ENCODE measurements around the gene GM2A. TPM values are rescaled to one million over a fixed set of nuclear protein-coding genes. Genes with fewer than 3 reads are reported as not detected.
"Not testable (repeated sequence)": the region's sequence is repeated elsewhere in the genome, so short reads cannot be mapped to it uniquely, and the experiment has no call there.

The GM2A gene
- polyA plus RNA-seq, 3 donors: 28.3 to 29.8 (median 28.4) TPM

DNA sequence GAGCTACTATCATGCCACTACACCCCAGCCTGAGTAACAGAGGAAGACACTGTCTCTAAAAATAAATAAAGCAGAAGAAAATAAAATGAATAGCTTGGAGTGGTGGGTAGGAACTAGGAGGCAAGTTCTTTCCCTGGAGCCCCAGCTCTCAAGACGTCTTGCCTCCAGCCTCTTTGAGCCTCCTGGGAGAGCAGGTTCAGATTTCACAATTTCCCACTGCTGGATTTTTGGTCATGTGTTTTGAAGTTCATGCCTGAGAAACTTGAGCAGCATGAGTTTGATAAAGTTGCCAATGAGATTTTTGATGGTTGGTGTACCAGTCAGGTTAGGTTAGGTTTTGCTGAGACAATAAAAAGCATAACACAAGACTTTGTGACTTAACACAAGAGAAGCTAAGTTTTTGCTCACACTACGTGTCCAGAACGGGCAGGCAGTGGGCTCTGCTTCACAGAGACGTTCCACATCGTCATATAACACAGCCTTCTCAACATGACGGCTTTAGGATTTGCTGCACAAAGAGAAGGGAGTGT is 25.0 kb upstream of the GM2A start:
- no peak for DNase-seq (ENCODE audit: low read depth in 3 of 3, low spot score in 2 of 3)

DNA sequence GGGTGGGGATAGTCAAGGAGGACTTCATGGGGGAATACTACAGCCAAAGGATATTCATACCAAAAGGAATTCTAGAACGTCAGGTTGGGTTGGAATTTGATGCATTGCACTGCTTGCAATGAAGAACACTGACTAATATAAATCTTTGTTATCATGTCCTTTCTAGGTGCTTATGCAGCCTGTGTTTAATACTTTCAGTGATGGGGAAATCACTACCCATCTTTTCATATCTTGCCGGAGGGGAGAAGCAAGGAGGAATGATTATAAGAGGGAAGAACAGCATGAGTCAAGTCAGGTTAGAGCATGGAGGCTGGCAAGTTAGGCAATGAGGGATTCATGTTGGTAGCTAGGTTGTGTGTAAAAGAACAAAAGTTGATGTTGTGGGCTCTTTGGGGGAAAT is 24.0 kb upstream of the GM2A start:
- DNase-seq (ENCODE audit: low read depth in 3 of 3, low spot score in 2 of 3): no peak

DNA sequence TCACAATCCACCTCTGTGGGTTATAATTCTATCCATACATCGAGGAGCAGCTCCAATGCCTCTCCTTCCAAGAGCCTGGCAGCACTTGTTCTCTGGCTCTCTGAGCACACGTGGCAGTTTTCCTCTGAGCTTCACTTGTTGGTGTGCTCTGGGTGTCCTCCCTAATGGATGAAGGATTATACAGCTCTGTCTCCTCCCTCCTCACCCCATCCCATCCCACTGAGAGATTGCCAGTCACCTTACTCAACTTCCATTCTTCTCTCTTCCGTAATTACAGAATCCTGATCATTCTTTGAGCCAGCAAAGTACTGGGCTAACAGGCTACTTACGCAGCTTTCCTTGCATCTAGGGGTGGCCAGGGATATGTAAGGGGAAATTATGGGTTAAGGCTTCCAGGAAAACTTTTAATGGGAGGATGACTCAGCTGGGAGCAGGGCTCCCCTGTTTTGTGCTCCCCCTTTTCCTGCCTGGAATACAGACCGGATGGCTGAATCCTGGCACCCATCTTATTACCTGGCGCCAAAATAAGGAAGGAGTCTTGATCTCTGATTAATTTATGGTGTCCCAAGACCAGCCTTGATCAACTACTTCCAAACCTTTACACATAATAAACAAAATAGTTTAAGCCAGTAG is 22.8 kb upstream of the GM2A start:
- DNase-seq (ENCODE audit: low read depth in 3 of 3, low spot score in 2 of 3): no peak

DNA sequence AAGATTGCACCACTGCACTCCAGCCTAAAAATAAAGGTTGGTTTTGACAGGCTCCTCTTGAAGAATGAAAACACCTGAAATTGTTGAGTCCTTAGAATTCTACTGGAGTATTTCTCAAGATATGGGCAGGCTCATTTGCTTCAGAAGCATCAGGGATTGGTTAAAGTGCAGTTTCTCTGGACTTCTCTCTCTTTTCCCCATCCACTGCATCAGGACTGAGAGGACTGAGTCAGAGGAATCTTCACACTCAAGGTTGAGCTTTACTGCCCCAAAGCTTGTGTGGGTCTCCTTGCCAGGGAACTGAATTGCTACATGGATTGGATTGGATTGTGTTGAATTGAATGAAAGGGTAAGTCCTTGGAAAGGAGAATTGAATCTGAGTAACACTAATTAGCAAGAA is 21.6 kb upstream of the GM2A start:
- no peak for DNase-seq (ENCODE audit: low read depth in 3 of 3, low spot score in 2 of 3)

DNA sequence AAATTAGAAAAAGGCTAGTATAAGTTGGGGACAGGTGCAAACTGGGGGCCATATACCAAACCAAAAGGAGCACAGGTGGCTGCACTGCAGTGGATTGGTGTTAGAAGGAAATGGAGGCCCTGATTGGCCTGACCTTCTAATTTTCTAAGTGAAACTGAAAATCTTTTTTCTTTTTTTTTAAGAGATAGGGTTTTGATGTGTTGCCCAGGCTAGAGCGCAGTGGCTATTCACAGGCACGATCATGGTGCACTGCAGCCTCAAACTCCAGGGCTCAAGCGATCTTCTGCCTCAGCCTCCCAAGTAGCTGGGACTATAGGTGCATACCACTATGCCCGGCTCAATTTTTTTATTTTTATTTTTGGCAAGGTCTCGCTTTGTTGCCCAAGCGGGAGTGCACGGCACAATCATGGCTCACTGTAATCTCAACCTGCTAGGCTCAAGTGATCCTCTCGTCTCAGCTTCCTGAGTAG is 19.3 kb upstream of the GM2A start:
- no peak for DNase-seq (ENCODE audit: low read depth in 3 of 3, low spot score in 2 of 3)

DNA sequence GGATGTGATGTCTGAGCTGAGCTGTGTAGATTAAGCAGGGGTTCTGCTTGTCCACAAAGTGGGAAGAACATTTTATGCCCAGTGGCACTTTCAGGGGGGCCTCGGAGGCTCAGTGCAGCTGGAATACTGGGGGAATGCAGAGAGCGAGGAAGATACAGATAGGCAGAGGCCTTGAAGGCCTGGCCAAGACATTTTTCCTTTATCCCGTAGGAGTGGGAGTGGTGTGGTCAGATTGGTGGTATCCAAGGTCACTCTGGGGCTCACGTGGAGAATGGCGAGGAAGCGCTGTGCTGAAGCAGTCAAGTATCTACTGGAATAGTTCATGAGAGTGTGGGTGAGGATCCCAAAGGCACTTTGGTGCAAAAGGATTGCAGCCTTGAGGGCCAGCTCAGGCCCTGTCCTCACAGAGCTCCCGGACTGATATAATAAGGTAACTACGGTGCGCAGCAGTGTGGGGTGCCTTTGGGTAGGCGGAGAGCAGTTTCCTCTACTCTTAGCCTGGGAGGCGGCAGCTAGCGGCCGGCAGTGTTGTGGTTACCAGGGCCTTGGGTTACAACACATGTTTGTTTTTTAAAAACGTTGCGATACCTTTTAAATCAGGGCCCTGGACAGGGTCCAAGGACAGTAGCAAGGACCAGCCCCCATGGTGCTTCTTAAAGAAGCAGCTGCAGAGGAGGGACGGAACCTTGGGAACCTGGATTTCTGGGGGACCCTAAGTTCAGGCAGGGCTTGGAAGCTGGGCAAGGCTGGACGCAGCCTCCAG is 18.3 kb upstream of the GM2A start:
- no peak for DNase-seq (ENCODE audit: low read depth in 3 of 3, low spot score in 2 of 3)

DNA sequence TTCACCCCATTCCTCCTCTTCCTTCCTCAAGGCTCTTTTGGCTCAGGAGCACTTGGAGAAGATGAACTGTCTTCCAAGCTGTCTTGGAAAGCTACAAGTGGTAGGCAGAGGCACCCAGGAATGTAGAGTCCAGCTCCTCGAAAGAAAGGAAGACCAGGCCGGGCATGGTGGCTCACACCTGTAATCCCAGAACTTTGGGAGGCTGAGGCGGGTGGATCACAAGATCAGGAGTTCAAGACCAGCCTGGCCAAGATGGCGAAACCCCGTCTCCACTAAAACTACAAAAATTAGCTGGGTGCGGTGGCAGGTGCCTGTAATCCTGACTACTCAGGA is 17.8 kb upstream of the GM2A start:
- DNase-seq (ENCODE audit: low read depth in 3 of 3, low spot score in 2 of 3): not testable (repeated sequence)

DNA sequence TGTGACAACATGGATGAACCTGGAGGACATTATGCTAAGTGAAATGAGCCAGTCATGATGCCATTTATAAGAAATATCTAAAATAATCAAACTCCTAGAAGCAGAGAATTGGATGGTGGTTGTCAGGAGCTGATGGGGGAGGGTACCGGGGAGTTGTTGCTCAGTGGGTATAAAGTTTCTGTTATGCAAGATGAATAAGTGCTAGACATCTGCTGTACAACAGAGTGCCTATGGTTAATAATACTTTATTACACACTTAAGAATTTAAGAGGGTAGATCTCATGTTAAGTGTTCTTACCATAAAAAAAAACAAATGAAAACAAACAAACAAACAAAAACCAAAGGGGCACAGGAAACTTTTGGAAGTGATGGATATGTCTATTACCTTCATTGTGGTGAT is 16.1 kb upstream of the GM2A start:
- DNase-seq (ENCODE audit: low read depth in 3 of 3, low spot score in 2 of 3): no peak

DNA sequence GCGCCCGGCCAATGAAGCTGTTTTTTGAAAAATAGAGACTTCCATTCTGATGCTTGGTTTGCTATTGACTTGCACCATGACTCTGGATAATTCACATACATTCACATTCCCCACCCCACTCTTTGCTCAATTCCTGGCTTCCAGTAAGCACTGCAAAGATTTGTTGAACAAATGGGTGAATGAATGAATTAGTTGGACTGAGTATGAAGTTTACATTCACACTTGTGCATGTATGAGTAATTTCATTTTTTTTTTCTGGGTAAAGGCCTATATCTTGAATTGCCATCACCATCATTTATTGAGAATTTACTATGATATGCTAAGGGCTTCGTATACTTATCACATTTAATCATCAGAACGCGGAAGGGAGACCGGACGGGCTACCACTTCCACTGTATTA is 15.3 kb upstream of the GM2A start:
- no peak for DNase-seq (ENCODE audit: low read depth in 3 of 3, low spot score in 2 of 3)

DNA sequence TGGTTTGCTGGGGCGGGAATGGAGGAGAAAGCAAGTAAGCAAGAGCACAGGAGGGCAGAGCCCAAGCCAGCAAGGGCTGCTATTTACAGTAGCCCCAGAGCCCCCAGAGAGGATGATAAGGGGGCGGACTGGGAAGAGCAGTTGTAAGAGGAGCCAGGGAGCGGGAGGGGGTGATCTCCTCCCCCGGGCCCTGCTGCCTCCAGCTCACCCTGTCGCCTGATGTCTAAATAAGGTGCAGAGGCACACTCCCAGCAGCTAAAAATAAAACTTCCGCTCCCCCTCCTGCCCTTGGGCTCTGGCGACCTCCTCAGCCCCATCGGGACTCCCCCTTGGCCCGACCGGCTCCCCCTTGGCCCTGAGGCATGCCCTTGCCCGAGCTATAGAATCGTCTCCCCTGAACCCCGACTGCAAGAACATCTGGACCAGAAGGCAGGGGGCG is 14.7 kb upstream of the GM2A start:
- no peak for DNase-seq (ENCODE audit: low read depth in 3 of 3, low spot score in 2 of 3)

DNA sequence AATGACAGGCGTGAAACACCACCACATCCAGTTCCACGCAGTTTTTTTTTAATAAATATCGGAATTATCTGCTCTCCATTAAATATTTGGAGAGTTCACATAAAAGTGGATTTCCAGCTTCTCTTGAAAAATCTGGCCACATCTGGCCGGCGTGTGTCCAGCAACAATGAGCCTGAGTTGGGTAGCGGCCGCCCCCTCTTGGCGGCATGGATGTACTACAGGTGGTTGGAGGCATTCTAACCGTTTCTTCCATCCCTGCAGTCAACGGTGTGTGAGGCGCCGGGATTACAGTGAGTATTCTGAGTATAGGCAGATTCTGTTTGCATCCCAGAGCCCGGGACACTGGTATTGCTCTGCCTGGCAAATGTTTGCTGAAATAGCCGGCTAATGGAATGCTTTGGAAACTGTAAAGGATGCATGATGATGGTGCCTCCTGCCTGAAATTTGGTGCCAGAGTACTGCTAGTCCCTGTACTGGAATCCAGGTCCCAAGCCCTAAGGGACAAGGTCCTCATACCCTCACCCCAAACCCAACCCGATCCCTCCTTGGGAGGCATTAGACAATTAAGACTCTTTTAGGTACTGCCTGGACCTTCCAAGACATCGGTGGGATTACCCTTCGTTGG is 13.6 kb upstream of the GM2A start:
- DNase-seq (ENCODE audit: low read depth in 3 of 3, low spot score in 2 of 3): peak in 1 of 3 donors; percentile 63

DNA sequence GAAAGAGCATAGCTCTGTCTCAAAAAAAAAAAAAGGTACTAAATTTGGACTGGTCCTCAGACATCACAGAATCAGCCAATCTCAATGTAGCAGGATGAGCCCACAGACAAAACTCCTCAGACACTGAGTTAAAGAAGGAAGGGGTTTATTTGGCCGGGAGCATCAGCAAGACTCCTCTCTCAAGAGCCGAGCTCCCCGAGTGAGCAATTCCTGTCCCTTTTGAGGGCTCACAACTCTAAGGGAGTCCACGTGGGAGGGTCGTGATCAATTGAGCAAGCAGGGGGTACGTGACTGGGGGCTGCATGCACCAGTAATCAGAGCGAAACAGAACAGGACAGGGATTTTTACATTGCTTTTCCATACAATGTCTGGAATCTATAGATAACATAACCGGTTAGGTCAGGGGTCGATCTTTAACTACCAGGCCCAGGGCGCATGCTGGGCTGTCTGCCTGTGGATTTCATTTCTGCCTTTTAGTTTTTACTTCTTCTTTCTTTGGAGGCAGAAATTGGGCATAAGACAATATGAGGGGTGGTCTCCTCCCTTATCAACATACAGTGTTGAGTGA is 12.6 kb upstream of the GM2A start:
- DNase-seq (ENCODE audit: low read depth in 3 of 3, low spot score in 2 of 3): not testable (repeated sequence)

DNA sequence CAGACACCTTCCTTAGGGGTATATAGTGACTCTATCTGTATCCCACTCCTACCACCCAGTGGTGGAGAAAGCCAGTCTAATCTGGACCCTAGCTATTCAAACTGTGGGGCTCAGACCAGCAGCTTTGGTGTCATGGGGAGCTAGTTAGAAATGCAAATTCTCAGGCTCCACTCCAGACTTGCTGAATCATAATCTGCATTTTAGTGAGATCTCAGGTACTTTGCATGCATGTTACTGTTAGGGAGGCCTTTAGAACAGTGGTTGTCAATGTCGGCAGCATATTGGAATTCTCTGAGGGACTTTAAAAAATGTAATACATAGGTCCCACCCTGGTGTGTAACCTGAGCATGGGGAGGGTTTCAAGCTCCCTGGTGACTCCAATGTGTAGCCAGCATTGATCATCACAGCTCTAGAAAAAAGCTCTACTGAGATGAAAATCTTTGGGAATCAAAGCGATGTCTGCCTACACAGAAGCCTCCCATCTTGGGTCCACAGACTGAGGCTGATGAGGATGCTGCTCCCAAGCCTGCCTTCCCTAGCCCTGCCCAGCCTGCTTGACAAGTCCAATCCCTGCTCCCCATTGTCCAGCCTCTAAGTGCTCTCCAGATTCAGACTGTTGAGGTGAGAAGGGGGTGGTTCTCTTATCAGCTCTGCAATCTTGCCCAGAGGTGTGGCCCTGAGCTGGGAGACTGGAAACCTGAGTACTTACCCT is 11.9 kb upstream of the GM2A start:
- DNase-seq (ENCODE audit: low read depth in 3 of 3, low spot score in 2 of 3): no peak

DNA sequence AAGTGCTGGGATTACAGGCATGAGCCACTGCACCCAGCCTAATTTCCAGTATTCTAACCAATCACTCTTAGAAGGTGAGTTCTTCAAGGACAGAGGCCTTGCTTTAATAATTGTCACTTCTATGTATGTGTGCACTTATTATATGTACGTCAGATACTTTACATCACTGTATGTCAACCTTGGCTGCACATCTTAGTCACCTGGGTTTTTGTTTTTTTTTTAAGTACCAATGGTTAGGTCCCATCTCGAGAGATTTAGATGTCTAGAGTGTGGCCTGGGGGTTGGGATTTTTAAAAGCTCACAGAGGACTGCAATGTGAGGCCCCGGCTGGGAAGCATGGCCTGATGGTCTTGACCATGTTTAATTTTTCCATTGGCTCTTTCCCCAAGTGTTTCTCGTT is 9.9 kb upstream of the GM2A start:
- DNase-seq (ENCODE audit: low read depth in 3 of 3, low spot score in 2 of 3): no peak

DNA sequence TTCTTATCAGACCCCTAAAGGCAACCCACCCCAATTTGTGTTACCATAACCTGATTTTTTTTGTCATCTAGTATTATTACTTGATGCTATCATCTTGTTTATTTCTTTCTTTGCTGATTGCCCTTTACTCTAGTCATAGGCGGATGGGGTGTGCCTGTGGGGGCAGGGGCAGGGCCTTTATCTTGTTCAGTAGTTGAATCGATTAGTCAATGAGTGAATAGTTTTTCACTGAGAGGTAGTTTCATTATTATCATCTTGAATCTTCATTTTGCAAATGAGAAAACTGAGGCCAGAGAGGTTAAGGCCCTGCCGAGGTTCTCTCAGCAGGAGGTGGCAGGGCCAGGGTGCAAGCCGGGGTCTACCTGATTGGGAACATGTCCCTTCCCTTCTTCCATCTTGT is 9.4 kb upstream of the GM2A start:
- no peak for DNase-seq (ENCODE audit: low read depth in 3 of 3, low spot score in 2 of 3)

DNA sequence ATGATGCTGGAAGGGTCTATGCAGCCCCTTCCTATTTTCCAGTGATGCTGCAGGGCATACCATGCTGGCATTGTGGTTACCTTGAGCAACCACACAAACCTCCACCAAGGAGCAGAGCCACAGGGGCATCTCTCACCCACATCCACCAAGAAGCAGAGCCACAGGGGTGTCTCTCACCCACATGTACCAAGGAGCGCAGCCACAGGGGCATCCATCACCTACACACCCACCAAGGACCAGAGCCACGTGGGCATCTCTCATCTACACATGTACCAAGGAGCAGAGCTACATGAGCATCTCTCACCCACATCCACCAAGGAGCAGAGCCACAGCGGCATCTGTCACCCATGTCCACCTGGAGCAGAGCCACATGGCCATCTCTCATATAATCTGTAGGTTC is 8.8 kb upstream of the GM2A start:
- no peak for DNase-seq (ENCODE audit: low read depth in 3 of 3, low spot score in 2 of 3)

DNA sequence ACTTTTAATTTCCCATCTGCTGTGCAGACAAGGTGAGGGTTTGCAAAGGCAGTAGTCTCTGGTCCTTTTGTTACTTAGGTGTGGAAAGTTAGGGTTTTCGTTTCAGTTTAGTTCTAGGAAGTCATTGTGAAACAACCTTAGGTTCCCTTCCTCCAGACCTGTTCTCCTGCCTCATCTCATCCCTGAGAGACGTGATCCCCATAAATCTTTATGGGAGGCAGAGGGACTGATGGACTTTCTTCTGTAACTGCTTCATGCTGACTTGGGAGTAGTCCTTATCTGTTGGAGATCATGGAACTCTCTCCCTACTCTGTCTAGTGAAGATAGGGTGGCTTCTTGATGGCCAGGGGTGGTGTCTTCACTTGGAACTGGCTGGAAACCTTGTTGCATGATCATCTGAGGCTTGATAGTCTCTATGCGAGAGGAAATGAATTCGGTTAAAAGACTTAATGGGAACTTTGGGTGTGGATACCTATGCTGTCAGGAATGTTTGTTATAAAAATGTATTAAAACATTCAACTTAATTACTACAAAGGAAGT is 7.2 kb upstream of the GM2A start:
- DNase-seq (ENCODE audit: low read depth in 3 of 3, low spot score in 2 of 3): no peak

DNA sequence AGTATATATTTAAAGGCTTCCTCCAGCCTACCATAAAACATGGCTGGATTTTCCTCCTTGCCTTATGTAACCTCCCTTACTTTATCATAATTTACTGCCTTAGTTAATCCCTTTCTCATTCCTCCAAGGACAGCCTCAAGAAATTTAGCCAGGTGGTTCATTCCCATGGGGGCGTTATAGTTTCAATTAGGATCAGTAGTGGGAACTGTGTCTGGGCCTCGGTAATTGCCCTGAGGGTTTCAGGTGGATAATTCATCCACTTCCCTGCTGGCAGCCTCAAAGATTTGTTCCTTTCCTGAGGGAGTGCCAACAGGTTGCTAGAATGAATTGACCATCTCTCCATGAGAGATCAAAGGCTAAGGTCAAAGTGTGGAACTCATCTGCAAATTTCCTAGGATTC is 4.3 kb upstream of the GM2A start:
- DNase-seq (ENCODE audit: low read depth in 3 of 3, low spot score in 2 of 3): no peak

DNA sequence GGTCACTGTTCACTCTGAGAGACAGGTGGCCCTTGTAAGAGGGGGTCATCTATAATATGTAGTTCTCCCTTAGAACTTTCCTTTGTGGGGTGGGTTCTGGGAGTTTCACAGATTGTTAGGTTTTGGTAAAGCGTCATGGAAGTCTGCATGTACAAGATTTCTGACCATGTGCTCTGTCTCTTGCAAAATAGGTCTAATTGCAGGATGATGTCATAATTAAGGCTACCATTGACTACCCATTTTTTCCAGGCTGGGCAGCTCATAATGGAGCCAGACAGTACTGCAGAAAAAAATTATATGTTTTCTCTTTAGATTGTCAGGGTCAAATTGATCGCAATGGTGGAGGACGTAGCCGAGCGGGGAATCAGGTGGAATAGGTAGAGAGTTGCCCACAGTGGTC is 3.7 kb upstream of the GM2A start:
- DNase-seq (ENCODE audit: low read depth in 3 of 3, low spot score in 2 of 3): no peak

DNA sequence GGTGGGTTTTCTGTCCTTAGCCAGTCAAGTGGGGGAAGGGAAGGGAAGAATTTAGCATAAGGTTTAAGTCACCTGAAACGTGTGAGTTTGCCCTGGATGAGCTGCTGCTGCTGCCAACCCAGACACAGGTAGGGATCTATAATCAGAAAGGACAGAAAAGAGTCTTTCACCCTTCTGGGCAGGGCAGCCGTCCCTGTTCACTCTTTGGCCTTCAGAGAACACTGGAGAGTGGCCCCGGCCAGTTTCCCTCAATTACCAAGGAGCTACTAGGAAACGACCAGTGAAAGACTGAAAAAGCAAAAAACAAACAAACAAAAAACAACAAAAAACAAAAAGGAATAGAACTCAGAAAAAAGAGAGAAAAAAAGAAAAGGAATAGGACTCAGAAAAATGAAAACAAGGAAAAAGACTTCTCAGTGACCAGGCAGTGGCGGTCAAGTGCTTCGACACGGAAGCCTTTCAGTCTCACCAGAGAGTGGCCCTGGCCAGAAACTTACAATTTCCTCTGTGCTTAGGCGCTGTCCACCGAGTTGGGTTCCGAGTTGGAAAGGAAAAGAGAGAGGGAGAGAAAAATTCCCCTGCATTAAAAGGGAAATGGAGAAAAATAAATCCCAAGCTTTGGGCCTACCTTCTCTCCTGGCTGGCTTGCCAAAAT is 2.5 kb upstream of the GM2A start:
- no peak for DNase-seq (ENCODE audit: low read depth in 3 of 3, low spot score in 2 of 3)

Data from right renal cortex interstitium (tissue), 3 donors.